Airway epithelial cell (primary cell): ENCODE results near the gene CCHCR1. TPM values are rescaled to one million over a fixed set of nuclear protein-coding genes. Genes with fewer than 3 reads are reported as not detected.

Experiments
- total RNA-seq: library from RNA; depleted of rRNA; stranded (reverse); fragments of >200 nt; gene quantifications from 2 replicates; pipeline ENCODE4 v1.2.3, GENCODE V29; 2015

CCHCR1 gene, protein sequence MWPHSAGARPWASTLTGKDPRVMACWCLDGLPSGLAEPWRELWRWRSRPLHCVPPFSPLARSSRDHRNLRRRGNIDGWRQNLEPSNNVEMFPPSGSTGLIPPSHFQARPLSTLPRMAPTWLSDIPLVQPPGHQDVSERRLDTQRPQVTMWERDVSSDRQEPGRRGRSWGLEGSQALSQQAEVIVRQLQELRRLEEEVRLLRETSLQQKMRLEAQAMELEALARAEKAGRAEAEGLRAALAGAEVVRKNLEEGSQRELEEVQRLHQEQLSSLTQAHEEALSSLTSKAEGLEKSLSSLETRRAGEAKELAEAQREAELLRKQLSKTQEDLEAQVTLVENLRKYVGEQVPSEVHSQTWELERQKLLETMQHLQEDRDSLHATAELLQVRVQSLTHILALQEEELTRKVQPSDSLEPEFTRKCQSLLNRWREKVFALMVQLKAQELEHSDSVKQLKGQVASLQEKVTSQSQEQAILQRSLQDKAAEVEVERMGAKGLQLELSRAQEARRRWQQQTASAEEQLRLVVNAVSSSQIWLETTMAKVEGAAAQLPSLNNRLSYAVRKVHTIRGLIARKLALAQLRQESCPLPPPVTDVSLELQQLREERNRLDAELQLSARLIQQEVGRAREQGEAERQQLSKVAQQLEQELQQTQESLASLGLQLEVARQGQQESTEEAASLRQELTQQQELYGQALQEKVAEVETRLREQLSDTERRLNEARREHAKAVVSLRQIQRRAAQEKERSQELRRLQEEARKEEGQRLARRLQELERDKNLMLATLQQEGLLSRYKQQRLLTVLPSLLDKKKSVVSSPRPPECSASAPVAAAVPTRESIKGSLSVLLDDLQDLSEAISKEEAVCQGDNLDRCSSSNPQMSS
- total RNA-seq: 18.4 and 25.5 TPM in 2 replicates

GRCh38 chr6:31157513-31158139 lies at the start of gene CCHCR1:
CCHCR1 (minus strand) TSS chr6:31157802; CDS start chr6:31157600, 202 bp downstream.

DNA sequence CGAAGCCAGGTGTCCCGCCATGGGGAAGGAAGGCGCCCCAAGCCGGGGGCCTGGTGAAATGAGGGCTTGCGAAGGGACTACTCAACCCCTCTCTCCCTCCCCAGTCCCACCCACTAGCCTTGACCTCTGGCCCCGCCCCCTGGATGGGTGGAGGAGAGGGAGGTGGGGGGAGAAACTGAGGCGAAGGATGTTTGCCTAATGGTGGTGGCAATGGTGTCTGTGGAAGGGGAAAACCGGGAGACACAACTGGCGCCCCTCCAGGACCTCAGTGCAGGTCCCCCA lies 12.9 kb upstream of the CCHCR1 start, which contains the start of gene POU5F1:
Gene POU5F1 (minus strand): TSS at position 83 of the 282 bp plus-strand sequence. CDS start 62 bp downstream, at position 21.

GRCh38 chr6:31158140-31158862 lies 699 bp upstream of the CCHCR1 start, which contains the start of gene TCF19:
TCF19 (plus strand) TSS chr6:31158589; CDS start chr6:31159470, 881 bp downstream.

GRCh38 chr6:31138982-31139381 lies 18.6 kb downstream of the CCHCR1 start, which contains the start of gene PSORS1C2:
PSORS1C2 (minus strand) TSS chr6:31139066; CDS start chr6:31139026, 40 bp downstream.

DNA sequence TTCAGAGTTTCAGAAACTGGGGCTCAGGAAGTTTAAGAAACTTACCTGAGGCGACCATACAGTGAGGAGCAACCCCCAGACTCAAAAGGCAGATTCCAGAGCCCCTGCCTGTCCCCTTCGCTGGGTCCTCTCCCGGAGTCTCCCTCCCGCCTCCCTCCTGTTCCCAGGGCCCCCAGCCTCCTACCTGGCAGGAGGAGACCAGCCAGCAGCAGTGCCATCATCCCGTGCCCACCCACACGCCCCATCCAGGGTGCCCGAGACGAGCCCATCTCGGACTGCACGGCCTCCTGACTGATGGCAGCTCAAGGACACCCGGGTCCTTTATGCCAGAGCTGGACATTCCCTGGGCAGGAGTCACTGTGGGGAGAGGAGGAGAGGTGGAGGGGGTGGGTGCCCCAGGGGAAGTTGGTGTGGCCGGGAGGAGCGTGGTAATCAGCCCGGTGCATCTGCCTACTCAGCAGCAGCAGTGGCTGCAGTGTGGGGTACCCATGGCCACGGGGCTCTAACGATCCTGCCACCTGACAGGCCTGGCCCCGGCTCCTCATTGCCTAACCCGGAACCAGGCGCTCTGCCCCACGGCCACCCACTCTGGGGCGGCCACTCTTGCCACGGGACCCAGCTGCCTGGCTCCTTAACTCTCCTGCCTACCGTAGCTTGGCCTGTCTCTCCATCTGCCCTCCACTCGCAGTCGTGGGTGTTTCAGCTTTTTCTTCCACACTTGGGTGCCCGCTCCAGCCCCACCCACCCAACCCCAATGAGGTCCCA lies 37.3 kb downstream of the CCHCR1 start, which contains the start of gene CDSN:
Gene CDSN (minus strand): TSS at position 296 of the 765 bp plus-strand sequence. CDS start 27 bp downstream, at position 269.

GRCh38 chr6:31114541-31114878 lies 43.1 kb downstream of the CCHCR1 start, which contains the start of gene PSORS1C1:
PSORS1C1 (plus strand) TSS chr6:31114800; CDS start chr6:31129633, 14,833 bp downstream.

GRCh38 chr6:31112478-31112877 lies 45.1 kb downstream of the CCHCR1 start, which contains the start of gene C6orf15:
C6orf15 (minus strand) TSS chr6:31112575; CDS start chr6:31112555, 20 bp downstream.

Other genes starting within 250 kb of the CCHCR1 start
- 12.6 and 15.9 TPM in 2 replicates for gene GTF2H4, start 249.6 kb downstream of the CCHCR1 start, total RNA-seq
- 17.5 and 23.5 TPM in 2 replicates for gene VARS2, start 243.6 kb downstream of the CCHCR1 start, total RNA-seq
- gene SFTA2, start 225.6 kb downstream of the CCHCR1 start, total RNA-seq: not detected in 2 replicates
- gene MUCL3, start 216.8 kb downstream of the CCHCR1 start, total RNA-seq: not detected in 2 replicates
- gene MUC21, start 174.1 kb downstream of the CCHCR1 start, total RNA-seq: 0.14 TPM in 1 of 2 replicates, not detected in the other
- not detected in 2 replicates for gene MUC22, start 147.3 kb downstream of the CCHCR1 start, total RNA-seq
- gene C6orf15, start 45.2 kb downstream of the CCHCR1 start, total RNA-seq: 0.35 and 2.0 TPM in 2 replicates
- gene PSORS1C1, start 43.0 kb downstream of the CCHCR1 start, total RNA-seq: 0.37 and 1.7 TPM in 2 replicates
- gene CDSN, start 37.4 kb downstream of the CCHCR1 start, total RNA-seq: 0.14 TPM in 1 of 2 replicates, not detected in the other
- 0.14 and 0.33 TPM in 2 replicates for gene PSORS1C2, start 18.7 kb downstream of the CCHCR1 start, total RNA-seq
- 17.0 and 20.8 TPM in 2 replicates for gene TCF19, start 787 bp upstream of the CCHCR1 start, total RNA-seq
- 0.60 and 3.5 TPM in 2 replicates for gene POU5F1, start 12.9 kb upstream of the CCHCR1 start, total RNA-seq
- 250 and 259 TPM in 2 replicates for gene HLA-C, start 114.3 kb upstream of the CCHCR1 start, total RNA-seq
- gene HLA-B, start 199.4 kb upstream of the CCHCR1 start, total RNA-seq: 8.4 and 10.9 TPM in 2 replicates
- gene MICA, start 245.8 kb upstream of the CCHCR1 start, total RNA-seq: 28.6 and 29.3 TPM in 2 replicates